NCI-H82 (cell line): ENCODE data around the gene SHC3.

Experiments
- DNase-seq: peaks from one replicate; lab custom pipeline; 2025; lab: John Stamatoyannopoulos, UW

SHC3 gene

GRCh38 chr9:89024727-89025126 is 153.9 kb downstream of the SHC3 start:
- no peak for DNase-seq

- DNase-seq, result no peak
Measured at GRCh38 chr9:89023740-89024139, 154.9 kb downstream of the SHC3 start.

GRCh38 chr9:89022902-89023301 is 155.7 kb downstream of the SHC3 start:
- DNase-seq, result no peak

- DNase-seq, result no peak
Measured at GRCh38 chr9:89022001-89022759, 156.4 kb downstream of the SHC3 start.

GRCh38 chr9:89021154-89021803 is 157.3 kb downstream of the SHC3 start:
- no peak for DNase-seq

- DNase-seq, result no peak
Measured at GRCh38 chr9:89020754-89021153, 157.9 kb downstream of the SHC3 start.

GRCh38 chr9:89015336-89015735 is 163.3 kb downstream of the SHC3 start:
- no peak for DNase-seq

- no peak for DNase-seq
Measured at GRCh38 chr9:89014153-89014552, 164.5 kb downstream of the SHC3 start.

- no peak for DNase-seq
Measured at GRCh38 chr9:89013660-89014059, 165.0 kb downstream of the SHC3 start.

- no peak for DNase-seq
Measured at GRCh38 chr9:89012294-89013042, 166.2 kb downstream of the SHC3 start.

- no peak for DNase-seq
Measured at GRCh38 chr9:89011683-89012082, 166.9 kb downstream of the SHC3 start.

GRCh38 chr9:89010526-89011111 is 168.0 kb downstream of the SHC3 start:
- DNase-seq, result no peak

GRCh38 chr9:89010056-89010455 is 168.6 kb downstream of the SHC3 start:
- no peak for DNase-seq

GRCh38 chr9:89009546-89009840 is 169.1 kb downstream of the SHC3 start:
- DNase-seq, result no peak

GRCh38 chr9:89008744-89009545 is 169.7 kb downstream of the SHC3 start:
- no peak for DNase-seq

- no peak for DNase-seq
Measured at GRCh38 chr9:89008055-89008743, 170.4 kb downstream of the SHC3 start.

- no peak for DNase-seq
Measured at GRCh38 chr9:89006996-89007967, 171.3 kb downstream of the SHC3 start.

GRCh38 chr9:89006267-89006666 is 172.4 kb downstream of the SHC3 start:
- DNase-seq, result no peak

GRCh38 chr9:89005323-89005722 is 173.3 kb downstream of the SHC3 start:
- no peak for DNase-seq

- DNase-seq, result no peak
Measured at GRCh38 chr9:89002987-89003386, 175.6 kb downstream of the SHC3 start.
